ENCODE measurements around the gene VTN. TPM values are rescaled to one million over a fixed set of nuclear protein-coding genes. Genes with fewer than 3 reads are reported as not detected.

Gene VTN
- total RNA-seq, 2 donors from 2014 or later = 1.8 to 5.4 TPM

- DNase-seq (ENCODE audit: low spot score) = peak; percentile 85
- intact Hi-C loops (cut with DNase I) = no loop called here
Observed at GRCh38 chr17:28372203-28372944, 2.3 kb upstream of the VTN start.

- intact Hi-C loops (cut with DNase I) = no loop called here
Observed at GRCh38 chr17:28371245-28372202, 1.4 kb upstream of the VTN start, which contains the start of gene SARM1. Gene SARM1 (plus strand): TSS chr17:28371694. CDS start chr17:28372033, 339 bp downstream.

GRCh38 chr17:28370744-28371103 is 617 bp upstream of the VTN start:
- intact Hi-C loops (cut with DNase I) = no loop called here
- peak; percentile 8 for DNase-seq (ENCODE audit: low spot score)

More at GRCh38 chr17:28371245-28372202, 1.4 kb upstream of the VTN start, which contains the start of gene SARM1:
- DNase-seq (ENCODE audit: low spot score) = peak; percentile 95

- intact Hi-C loops (cut with DNase I) = no loop called here
- DNase-seq (ENCODE audit: low spot score) = no peak
Observed at GRCh38 chr17:28369684-28370034, 448 bp downstream of the VTN start.

- peak; percentile 70 for DNase-seq (ENCODE audit: low spot score)
- intact Hi-C loops (cut with DNase I) = no loop called here
Observed at GRCh38 chr17:28368915-28369683, 1.0 kb downstream of the VTN start.

- DNase-seq (ENCODE audit: low spot score) = peak; percentile 56
- intact Hi-C loops (cut with DNase I) = no loop called here
Observed at GRCh38 chr17:28368306-28368831, 1.7 kb downstream of the VTN start.

- intact Hi-C loops (cut with DNase I) = no loop called here
- DNase-seq (ENCODE audit: low spot score) = peak; percentile 71
Observed at GRCh38 chr17:28367641-28368305, 2.3 kb downstream of the VTN start.

- no peak for DNase-seq (ENCODE audit: low spot score)
- intact Hi-C loops (cut with DNase I) = no loop called here
Observed at GRCh38 chr17:28366605-28367004, 3.5 kb downstream of the VTN start.

- intact Hi-C loops (cut with DNase I) = loop anchor here in 1 of 2 donors (2.0 kb wide), 1 partner anchor 13 kb away; no protein-coding TSS in a partner anchor
- DNase-seq (ENCODE audit: low spot score) = peak; percentile 28
Observed at GRCh38 chr17:28365487-28365886, 4.6 kb downstream of the VTN start.

- DNase-seq (ENCODE audit: low spot score) = peak; percentile 78
- intact Hi-C loops (cut with DNase I) = loop anchor here in 1 of 2 donors (2.0 kb wide), 1 partner anchor 14 kb away; no protein-coding TSS in a partner anchor
Observed at GRCh38 chr17:28364665-28365363, 5.3 kb downstream of the VTN start, which contains the start of gene SEBOX. Gene SEBOX (minus strand): TSS chr17:28365199. CDS start chr17:28365151, 48 bp downstream.

- DNase-seq (ENCODE audit: low spot score) = peak; percentile 20
- intact Hi-C loops (cut with DNase I) = loop anchor here in 1 of 2 donors (2.0 kb wide), 1 partner anchor 15 kb away; no protein-coding TSS in a partner anchor
Observed at GRCh38 chr17:28363776-28364650, 6.1 kb downstream of the VTN start.

- intact Hi-C loops (cut with DNase I) = no loop called here
- DNase-seq (ENCODE audit: low spot score) = no peak
Observed at GRCh38 chr17:28363186-28363585, 6.9 kb downstream of the VTN start.

GRCh38 chr17:28357901-28358197 is 12.3 kb downstream of the VTN start:
- intact Hi-C loops (cut with DNase I) = no loop called here
- no peak for DNase-seq (ENCODE audit: low spot score)

- intact Hi-C loops (cut with DNase I) = no loop called here
- DNase-seq (ENCODE audit: low spot score) = peak; percentile 99
Observed at GRCh38 chr17:28357061-28357900, 12.8 kb downstream of the VTN start, which contains the start of gene POLDIP2. Gene POLDIP2 (minus strand): TSS chr17:28357527. CDS start chr17:28357448, 79 bp downstream.

GRCh38 chr17:28350271-28350670 is 19.8 kb downstream of the VTN start:
- DNase-seq (ENCODE audit: low spot score) = peak; percentile 68
- intact Hi-C loops (cut with DNase I) = no loop called here

GRCh38 chr17:28348979-28349378 is 21.1 kb downstream of the VTN start:
- DNase-seq (ENCODE audit: low spot score) = peak; percentile 25
- intact Hi-C loops (cut with DNase I) = no loop called here
